KBM-7 (cell line): ENCODE results near the gene MARCOL.

Source experiments
- DNase-seq: peaks from one replicate; pipeline ENCODE4 v3.0.0-alpha.2; 2015
- in situ Hi-C: fragments of 300-500 bp; cut with MboI; formaldehyde crosslinking; loops from 2 replicates; pipeline ENCODE4 v1.14.3; 2020; ENCODE audit warnings: low sequenced_read_pairs, low pct_unique_long_range_greater_than_20kb, mixed read lengths

Gene MARCOL, protein sequence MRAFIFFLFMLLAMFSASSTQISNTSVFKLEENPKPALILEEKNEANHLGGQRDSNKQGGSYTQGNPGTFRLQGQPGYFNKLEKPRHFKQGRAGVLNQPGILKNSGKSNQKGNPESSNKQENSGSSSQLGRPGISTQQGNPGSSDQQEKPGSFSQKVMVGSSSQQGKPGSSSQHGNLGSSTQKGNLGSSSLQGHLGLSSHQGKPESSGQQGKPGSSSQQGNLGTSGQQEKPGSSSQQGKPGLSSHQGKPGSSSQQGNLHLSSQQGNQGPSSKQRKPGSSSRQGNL

DNA sequence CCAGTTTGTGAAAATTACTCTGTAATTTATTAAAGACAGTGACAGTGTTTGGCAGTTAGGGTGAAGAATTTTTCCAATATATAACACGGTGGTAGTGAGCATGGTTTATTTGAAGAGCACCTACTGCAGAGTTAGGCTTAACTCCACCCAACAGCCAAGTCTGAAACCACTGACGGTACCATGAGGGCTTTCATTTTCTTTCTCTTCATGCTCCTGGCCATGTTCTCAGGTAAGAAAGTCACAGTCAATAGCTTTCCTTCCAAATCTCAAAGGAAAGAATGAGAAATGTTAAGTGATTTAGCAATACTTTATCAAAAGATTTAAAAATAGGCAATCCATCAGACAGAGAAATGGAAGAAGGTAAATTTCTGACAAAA is at the start of gene MARCOL:
TSS of gene MARCOL (plus strand) at position 108 of the 377 bp plus-strand sequence. CDS start at position 181, 73 bp downstream.
- in situ Hi-C loops, result no loop called here

DNA sequence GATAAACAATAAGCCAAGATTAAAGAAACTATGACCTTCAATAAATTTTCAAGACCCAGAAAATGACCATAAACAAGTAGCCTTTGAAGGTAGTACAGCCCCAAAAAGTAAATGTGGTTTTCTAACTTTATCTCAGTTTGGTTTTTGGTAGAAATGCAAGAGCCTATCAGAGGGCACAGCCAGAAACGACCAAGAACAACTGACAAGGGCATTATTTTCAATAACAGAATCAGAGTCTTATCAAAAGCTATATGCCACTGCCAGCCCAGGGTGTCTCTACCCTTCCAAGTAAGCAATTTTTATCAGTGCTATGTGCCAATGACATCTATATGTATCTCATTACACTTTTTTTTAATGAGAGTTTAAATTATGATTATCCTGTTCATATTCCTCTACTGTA is 47.3 kb upstream of the MARCOL start:
- DNase-seq, result no peak
- in situ Hi-C loops, result no loop called here

More for the DNA sequence above, at the start of gene MARCOL:
- no peak for DNase-seq

DNA sequence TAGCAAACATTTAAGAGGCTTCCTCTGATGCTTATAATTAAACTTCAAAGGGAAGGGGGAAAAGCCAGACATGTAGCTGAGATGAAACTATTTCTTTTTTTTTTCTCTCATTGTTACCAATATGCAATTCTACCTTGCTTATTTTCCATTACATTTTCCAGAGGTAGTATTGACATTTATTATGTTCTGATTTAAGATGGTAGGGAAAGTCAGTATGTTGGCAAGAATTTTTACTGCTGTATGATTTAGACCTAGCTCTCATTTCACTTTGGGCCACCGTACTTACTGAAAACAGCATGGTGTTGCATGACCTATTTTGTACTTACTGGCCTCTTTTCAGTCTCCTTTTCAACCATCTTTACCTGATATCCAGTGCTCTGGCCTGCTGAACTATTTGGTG is 45.1 kb upstream of the MARCOL start:
- DNase-seq, result no peak
- in situ Hi-C loops, result no loop called here

DNA sequence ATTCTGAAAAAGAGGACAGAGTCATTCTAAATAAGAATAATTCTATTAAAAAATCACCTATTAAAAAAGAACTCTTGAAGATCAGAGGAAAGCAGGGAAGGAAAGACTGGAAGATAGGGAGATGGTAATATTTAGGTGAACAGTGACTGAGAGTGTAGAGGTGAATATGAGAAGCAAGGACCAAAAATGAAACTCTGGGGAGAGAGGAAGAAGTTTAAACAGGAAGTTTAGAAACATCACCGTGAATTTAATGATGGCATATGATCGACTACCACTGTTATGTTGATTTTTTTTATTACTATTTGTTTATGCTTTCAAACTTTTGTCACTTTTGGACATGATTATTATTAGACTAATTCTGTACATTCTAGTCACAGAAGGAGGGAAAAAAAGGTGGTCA is 37.2 kb upstream of the MARCOL start:
- no peak for DNase-seq
- in situ Hi-C loops, result no loop called here

DNA sequence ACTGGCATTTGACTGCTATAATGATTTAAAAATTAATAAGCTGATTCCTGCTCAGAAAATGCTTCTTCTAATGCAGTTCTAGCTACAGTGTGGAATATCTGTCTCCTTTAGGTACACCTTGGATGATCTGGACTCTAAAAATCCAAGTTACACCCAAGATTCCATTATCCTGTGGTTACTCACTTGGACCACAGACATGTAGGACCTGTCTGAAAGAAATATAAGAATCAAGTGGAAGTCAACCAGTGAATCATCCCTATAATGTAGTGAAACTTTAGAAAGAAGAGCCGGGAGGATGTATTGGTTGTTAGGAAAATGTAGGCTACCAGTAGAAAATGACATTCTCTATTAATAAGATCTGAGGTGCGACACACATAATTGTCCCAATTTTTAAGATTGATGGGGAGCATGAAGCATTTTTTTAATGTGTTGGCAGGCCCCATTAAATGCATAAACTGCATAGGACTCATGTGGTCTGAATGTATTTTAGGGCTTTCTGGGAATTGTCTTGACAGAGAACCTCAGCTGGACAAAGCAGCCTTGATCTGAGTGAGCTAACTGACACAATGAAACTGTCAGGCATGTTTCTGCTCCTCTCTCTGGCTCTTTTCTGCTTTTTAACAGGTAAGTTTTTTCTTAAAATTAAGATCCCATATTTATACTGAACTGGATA is 35.7 kb upstream of the MARCOL start, which contains the start of gene SPINK6:
TSS of gene SPINK6 (plus strand) at position 512 of the 673 bp plus-strand sequence. CDS start at position 567, 55 bp downstream.
- DNase-seq, result no peak
- in situ Hi-C loops, result no loop called here

DNA sequence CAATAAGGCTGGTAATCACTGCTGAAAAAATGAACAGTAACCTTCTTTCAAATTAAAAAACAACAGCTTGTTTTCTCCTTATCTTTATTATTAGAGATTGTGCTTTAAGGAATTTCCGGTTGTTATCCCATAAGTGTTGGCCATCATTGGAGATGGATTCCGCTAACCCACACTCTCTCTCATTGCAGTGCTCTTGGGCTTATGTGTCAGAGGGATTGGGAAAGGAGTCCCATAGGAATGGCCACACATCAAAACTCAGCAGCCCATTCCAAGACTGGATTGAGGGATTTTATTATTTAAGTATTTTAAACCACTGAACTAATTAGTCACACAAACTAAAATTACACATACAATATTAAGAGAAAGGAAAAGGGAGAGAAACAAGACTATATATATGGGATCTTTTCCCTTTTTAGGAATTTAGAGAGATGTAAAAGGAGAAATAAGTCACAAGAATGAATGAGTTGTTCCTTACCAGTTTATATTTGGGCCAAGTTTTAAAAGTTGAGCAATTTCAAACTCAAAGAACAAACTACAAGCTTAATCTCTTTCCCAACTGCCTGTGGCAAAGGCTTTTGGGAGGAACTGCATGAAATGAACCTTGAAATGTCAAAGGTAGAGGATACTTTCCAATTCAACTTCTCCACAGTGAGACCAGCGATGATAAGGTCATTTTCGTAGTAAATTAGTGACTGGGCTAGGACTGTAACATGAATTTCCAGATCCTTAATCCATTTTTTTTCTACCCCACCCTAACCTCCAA is 33.1 kb upstream of the MARCOL start:
- no peak for DNase-seq
- in situ Hi-C loops, result no loop called here

DNA sequence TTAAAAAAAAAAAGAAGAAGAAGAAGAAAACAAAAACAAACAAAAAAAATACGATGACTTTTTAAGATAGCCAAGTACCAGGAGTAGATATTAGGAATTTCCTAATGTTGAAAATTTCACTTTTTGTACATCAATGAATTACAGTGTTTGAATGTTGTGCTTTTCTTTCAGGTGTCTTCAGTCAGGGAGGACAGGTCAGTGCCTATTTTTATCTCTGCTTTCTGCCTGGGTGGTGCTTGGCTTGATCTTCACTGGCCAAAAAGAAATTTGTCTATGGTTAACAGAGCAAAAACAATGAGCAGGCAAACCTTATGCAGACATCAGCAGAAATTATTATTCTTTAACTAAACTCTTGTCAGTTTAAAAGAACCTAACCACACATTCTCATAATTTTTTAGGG is 32.5 kb upstream of the MARCOL start:
- in situ Hi-C loops, result no loop called here
- DNase-seq, result no peak

DNA sequence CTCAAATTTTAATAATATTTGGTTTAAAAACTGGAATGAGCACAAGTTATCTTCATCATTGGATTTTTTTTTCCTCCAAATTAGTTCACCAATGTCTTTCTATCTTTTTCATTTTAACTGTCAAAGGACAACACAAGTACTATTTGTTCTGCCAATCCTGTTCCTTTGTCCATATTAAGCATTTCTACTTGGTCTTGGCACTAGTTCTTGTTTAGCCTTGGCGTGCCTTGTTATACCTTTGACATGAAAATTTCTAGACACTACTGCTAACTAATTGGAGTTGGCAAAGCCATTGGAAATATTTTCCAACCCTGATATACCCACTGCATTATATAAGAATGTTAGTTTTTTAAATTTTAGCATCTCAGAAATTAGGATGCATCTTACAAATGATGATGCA is 31.7 kb upstream of the MARCOL start:
- in situ Hi-C loops, result no loop called here
- DNase-seq, result no peak

DNA sequence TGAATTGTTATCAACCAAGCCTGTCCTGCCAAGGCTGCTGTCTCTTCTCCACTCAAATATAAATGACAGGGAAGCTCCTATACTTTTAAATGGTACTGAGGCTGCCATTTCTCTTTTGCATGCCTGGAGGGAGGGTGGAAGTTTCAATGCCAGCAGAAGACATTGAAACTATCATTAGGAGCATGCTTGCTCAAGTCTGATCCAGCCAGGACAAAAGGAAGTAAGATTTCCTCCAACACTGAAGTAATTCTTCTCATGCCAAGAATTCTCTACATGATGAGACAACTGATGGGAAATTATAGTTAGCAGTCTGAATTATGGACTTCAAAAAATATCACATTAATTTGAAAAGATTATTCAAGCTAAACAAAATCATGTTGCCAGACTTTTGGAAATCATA is 30.1 kb upstream of the MARCOL start:
- DNase-seq, result no peak
- in situ Hi-C loops, result no loop called here

DNA sequence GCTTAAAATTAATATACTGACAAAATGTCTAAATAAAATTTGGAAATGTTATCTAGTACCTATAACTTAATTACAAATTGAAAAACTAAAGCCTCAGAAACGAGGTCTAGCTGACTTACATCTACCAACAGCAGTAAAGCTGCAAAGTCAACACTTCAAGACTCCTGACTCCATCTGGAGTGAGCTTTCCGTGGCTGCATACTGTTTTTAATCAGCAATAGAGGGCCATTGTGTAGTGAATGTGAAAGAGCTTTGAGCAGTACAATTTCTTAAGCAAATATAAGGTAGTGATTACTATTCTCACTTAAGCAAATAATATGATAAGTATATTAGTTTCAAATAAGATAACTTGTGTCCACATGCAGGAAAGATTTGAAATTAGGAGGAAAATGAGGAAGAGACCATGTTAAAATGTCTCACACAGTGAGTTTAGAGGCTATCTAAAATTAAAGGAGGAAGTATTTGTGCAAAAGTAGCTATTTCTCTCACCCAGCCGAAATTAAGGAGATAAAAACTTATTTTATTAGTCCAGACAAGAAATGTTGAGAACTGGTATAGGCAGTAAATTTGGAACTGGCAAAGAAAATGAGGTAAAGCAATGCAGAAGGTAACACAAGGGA is 29.1 kb upstream of the MARCOL start:
- in situ Hi-C loops, result no loop called here
- DNase-seq, result no peak

DNA sequence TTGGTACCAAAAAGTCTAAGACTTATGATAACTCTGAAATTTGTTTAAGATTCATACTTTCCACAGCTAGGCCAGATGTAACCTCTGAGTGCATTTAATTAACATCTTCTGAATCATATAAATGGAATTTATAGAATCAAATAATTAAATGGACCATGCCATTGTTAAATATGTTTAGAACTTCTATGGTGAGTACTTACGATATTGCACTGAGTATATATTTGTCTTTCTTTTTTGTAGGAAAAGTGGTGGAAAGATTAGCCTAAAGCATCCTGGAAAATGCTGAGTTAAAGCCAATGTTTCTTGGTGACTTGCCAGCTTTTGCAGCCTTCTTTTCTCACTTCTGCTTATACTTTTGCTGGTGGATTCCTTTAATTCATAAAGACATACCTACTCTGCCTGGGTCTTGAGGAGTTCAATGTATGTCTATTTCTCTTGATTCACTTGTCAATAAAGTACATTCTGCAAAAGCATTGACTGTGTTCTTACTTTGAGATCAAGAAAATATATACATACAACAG is 23.6 kb upstream of the MARCOL start:
- no peak for DNase-seq
- in situ Hi-C loops, result no loop called here

DNA sequence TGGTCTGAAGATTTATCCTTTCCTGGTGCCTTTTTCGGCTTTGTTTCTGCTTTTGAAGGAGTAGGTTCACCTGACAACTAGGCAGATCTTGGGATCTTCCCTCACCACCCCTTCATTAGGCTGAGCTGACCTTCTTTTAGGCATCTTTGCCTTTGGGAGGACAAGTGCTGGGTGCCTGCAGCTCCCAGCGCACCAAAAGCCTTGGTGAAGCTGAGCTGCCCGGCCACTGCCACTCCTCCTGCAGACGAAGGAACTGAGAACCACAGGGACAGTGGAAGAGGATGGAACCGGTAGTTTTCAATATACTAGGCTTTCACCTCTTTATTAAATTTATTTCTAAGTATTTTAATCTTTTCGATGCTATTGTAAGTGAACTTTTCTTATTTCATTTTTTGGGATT is 16.8 kb upstream of the MARCOL start:
- no peak for DNase-seq
- in situ Hi-C loops, result no loop called here

DNA sequence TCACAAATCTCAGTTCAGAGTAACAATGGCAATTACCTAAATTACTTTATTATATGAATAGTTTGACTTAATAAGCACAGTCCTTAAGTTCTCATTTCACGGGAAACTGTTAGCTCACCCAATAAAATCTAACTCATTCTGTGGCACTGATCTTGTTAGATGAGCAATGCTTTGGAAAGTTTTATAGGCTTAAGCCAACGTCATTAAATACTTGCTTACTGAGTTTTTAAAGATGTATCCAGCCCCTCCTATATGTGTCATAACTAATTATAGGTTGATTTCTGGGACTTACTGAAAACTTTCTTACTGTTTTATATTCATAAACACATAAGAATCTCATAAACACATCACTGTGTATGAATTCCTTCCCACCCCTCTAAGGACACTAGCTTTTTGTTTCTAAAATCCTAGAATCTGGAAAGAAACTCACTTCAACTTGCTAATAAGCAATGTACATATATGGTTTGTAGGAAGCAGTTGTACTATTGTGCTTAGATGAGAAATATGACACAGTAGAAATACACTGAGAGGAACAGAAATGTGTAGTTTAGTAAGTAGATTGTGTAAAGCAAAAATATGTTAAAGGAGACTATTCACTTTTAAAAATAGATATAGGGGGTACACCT is 14.1 kb upstream of the MARCOL start:
- in situ Hi-C loops, result no loop called here
- DNase-seq, result no peak

DNA sequence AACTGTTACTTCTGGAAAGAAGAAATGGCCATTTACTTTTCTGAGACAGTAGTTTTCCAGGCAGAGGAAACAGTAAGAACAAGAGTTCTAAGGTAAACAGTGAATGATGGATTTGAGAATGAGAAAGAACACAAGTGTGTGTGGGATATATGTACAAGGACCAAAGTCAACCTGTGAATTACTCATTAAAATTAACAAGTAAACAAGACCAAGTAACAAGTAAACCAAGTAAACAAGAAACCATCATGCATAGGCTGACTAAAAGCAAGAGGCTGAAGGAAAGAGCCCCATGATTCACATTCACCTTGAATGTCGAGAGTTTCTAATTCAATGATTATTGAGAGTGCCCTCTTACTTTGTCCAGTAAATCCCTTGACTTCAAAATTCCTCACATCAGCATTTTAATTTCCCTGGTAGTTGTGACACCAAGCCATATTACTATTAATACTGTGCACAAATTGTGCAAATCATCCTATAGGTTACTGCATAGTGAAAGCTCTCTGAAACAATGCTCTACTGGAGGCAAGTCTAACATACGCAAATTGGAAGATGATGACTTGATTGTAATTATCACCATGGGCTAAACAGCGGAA is 9.8 kb upstream of the MARCOL start:
- no peak for DNase-seq
- in situ Hi-C loops, result no loop called here

DNA sequence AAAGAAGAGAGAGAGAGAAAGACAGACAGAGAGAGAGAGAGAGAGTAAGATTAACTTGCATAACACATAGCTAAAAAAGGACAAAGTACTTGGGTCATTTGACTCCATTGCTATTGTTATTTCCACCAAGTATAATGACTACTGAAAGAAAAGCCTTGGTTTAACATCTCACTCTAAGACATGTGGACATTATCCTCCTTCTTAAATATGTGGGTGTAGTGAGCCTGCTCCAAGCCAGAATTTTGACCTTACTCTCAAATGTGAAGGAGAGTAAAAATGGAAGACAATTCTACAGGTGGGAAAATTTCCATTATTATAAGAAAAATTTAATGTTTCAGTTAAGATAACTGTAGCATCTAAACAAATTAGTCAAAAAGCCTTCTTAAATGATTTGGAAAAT is 8.5 kb upstream of the MARCOL start:
- DNase-seq, result no peak
- in situ Hi-C loops, result no loop called here

DNA sequence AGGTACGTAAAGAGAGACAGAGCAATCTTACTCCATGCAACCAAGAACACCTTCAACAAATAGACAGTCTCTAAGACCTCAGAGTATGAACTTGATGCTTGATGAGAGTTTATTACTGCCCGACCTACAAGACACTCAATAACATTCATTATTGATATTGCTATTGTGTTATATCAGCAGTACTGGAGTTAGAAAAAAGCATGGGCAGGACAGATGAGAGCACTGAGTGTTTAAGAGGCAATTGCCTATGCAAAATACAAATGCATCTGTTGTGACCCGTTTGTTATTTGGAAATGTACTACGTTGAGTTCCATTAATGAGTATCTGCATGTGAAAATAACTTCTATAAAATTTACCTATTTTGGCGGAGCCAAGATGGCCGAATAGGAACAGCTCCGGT is 8.1 kb upstream of the MARCOL start:
- DNase-seq, result no peak
- in situ Hi-C loops, result no loop called here

DNA sequence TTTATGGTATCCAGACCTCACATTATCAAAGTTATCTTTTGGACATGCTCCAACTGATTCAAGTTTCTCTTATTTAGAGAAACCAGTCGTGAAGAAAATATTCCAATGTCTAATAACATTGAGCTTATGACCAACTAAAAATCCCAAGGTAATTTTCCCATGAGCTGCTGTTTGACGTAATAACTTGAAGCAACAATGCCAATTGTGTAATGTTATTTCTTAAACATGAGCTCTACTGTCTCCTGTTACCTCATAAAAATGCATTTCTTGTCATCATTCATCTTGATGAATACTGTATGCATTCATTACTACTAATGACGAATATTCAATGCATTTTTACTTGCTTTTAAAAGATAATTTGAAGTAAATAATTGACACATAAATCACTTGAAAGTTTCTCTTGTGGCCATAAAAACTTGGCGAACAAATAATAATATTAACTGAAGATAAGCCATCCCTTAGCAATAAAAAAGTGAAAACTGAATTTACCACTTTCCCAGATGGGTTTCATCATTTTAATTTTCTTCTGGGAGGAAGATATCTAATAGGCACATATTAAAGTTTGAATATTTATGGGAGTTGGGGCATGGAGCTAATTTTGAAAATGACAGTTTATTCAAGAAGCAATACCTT is 424 bp upstream of the MARCOL start:
- in situ Hi-C loops, result no loop called here
- no peak for DNase-seq

DNA sequence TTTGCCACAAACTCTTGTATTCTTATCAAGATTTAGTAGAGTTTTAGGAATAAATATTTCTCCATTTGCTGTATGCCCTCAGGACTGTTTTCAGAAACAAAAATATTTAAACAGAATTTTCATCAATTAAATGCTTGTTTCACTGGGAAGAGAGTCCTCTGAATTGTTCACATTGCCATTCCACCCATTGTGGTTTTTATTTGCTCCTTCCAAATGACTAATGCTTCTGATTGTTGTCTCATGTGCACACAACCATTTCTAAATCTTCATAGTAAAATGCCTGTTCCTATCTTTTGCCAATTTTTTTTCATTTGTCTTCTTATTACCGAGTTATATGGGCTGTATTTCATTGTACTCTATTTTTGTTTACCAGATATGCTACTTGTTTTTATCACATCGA is 10.6 kb downstream of the MARCOL start:
- in situ Hi-C loops, result no loop called here
- DNase-seq, result no peak
